ENCODE results near the gene PSENEN. TPM values are rescaled to one million over a fixed set of nuclear protein-coding genes. Genes with fewer than 3 reads are reported as not detected.

The PSENEN gene
- total and polyA plus RNA-seq, 2 of the 8 experiments (the other 6 are each of a cell fraction or from before 2014, with no cell fraction given) = 66.7 to 75.3 TPM

GRCh38 chr19:35741203-35741515 lies 4.3 kb upstream of the PSENEN start:
- H3K23ac ChIP-seq (ENCODE audit: insufficient read length) = no peak overlapping the region
- peaks cover 0 to 2% of the 10 kb centered on the region in 2 experiments; a peak in 1 of 4 replicates for H3K79me2 ChIP-seq (ENCODE audit: control insufficient read depth in 1 of 2, insufficient read depth in 2 of 2, low read length in 2 of 2)
- H3K9me3 ChIP-seq (ENCODE audit: insufficient read depth in 2 of 2, low read depth in 1 of 2, low read length in 1 of 2) = no peaks in the 10 kb centered on the region
- H2BK15ac ChIP-seq (ENCODE audit: low read length) = no peak overlapping the region
- CTCF ChIA-PET (ENCODE audit: partially characterized antibody) = interaction anchor here (0.9 to 8.9 kb wide), 10 partner anchors 9 to 137 kb away, joined by 3 to 80 read pairs (median 4); no protein-coding TSS in a partner anchor
- H3K9ac ChIP-seq (replicated peaks in 1 of 4; ENCODE audit: extremely low read depth in 1 of 4, low read depth in 3 of 4, low read length in 3 of 4) = peak overlapping the region in 2 of 4 experiments; percentile 51 to 64; a peak in 4 of 7 replicates
- H3K79me1 ChIP-seq (ENCODE audit: low read depth, low read length) = no peaks in the 10 kb centered on the region; the same call in none of the 2 replicates
- H3K4me3 ChIP-seq (ENCODE audit: extremely low read depth in 1 of 4, insufficient read depth in 2 of 4, low read depth in 3 of 4, low read length in 4 of 4) = peak overlapping the region; percentile 36 to 86 (median 77)
- TF ChIP-seq KDM1A (IDR thresholded peaks at IDR 0.05; ENCODE audit: borderline replicate concordance, low read length) (0 out of 2 replicates have a peak, but pooled peaks have one; percentile 5), SP2 (IDR thresholded peaks at IDR 0.05; ENCODE audit: low read length) (no peak), ASH2L (IDR thresholded peaks at IDR 0.05; ENCODE audit: low read length) (peak; percentile 5)
- H3K18ac ChIP-seq (ENCODE audit: extremely low read depth, low read length) = peak overlapping the region; percentile 83
- peaks cover 8 to 18% (median 13%) of the 10 kb centered on the region in 4 experiments; a peak in 5 of 8 replicates for H3K36me3 ChIP-seq (ENCODE audit: control insufficient read depth in 2 of 4, insufficient read depth in 4 of 4, low read length in 3 of 4)
- no peak overlapping the region for H2BK5ac ChIP-seq (ENCODE audit: low read depth, low read length)
- FAIRE-seq (no peak), DNase-seq (ENCODE audit: low read depth in 1 of 2, low spot score in 2 of 2) (no peak)
- peaks cover 0 to 6% (median 3%) of the 10 kb centered on the region in 4 experiments; a peak in 3 of 7 replicates for H3K4me1 ChIP-seq (replicated peaks in 1 of 4; ENCODE audit: control insufficient read depth in 3 of 4, insufficient read depth in 4 of 4, low read length in 3 of 4)
- WGBS, 2 experiments (ENCODE audit: extremely low coverage in 1 of 2, insufficient coverage in 1 of 2, insufficient read length in 1 of 2, insufficient replicate concordance in 2 of 2, low coverage in 1 of 2, low lambda C conversion rate in 2 of 2, missing lambda C conversion rate in 1 of 2) = 1% methylated on average over 12 of the region's 12 CpGs; no CpG with 5 or more reads in 1 of the 2 experiments
- H4K5ac ChIP-seq (ENCODE audit: insufficient read length, low read depth, low read length) = peak overlapping the region; percentile 81
- H3K4me2 ChIP-seq (ENCODE audit: insufficient read depth in 1 of 2, low read depth in 2 of 2, low read length in 2 of 2) = peak overlapping the region; percentile 70 to 78
- H2AFZ ChIP-seq (ENCODE audit: low read length) = no peak overlapping the region
- H2BK120ac ChIP-seq (replicated peaks; ENCODE audit: low read depth, low read length) = no peak overlapping the region
- H2BK20ac ChIP-seq (ENCODE audit: low read length) = no peak overlapping the region
- H3K56ac ChIP-seq (replicated peaks; ENCODE audit: insufficient read length, low read depth, low read length) = peak overlapping the region; percentile 44
- H2BK12ac ChIP-seq (ENCODE audit: low read depth, low read length) = no peak overlapping the region
- H3K23me2 ChIP-seq (ENCODE audit: low read depth, low read length) = peaks cover 17% of the 10 kb centered on the region; the same call in 1 of the 2 replicates
- H3K27ac ChIP-seq (ENCODE audit: low read depth, low read length) = peak overlapping the region; percentile 69; the same call in 1 of the 2 replicates
- POLR2A ChIA-PET (ENCODE audit: partially characterized antibody) = interaction anchor here (0.8 to 7.6 kb wide), 16 partner anchors 10 to 246 kb away, joined by 3 to 54 read pairs (median 4); partner anchors contain the start of genes APLP1 and HSPB6
- H3K27me3 ChIP-seq (replicated peaks in 1 of 4; ENCODE audit: control insufficient read depth in 3 of 4, extremely low read depth in 1 of 4, insufficient read depth in 3 of 4, low read length in 3 of 4) = no peaks in the 10 kb centered on the region
- H4K20me1 ChIP-seq (replicated peaks in 1 of 2; ENCODE audit: control insufficient read depth in 1 of 2, insufficient read depth in 2 of 2, low read length in 2 of 2) = peaks cover 0 to 9% of the 10 kb centered on the region in 2 experiments
- no peak overlapping the region for H4K8ac ChIP-seq (ENCODE audit: extremely low read depth, insufficient read depth, low read length)
- H4K91ac ChIP-seq (replicated peaks; ENCODE audit: insufficient read length, low read length) = no peak overlapping the region
- H3K4ac ChIP-seq (replicated peaks; ENCODE audit: insufficient read length, low read depth, low read length) = peak overlapping the region; percentile 69
- H2AK5ac ChIP-seq (ENCODE audit: low read depth, low read length) = no peak overlapping the region
- H3K14ac ChIP-seq (ENCODE audit: insufficient read length) = no peak overlapping the region

Data from H1 (cell line).